GM03348 (cell line): ENCODE measurements around the gene FLT3.

ENCODE experiments used
- DNase-seq: peaks from one replicate; pipeline ENCODE4 v3.0.0; 2012; ENCODE audit warnings: low spot score

FLT3 gene

DNA sequence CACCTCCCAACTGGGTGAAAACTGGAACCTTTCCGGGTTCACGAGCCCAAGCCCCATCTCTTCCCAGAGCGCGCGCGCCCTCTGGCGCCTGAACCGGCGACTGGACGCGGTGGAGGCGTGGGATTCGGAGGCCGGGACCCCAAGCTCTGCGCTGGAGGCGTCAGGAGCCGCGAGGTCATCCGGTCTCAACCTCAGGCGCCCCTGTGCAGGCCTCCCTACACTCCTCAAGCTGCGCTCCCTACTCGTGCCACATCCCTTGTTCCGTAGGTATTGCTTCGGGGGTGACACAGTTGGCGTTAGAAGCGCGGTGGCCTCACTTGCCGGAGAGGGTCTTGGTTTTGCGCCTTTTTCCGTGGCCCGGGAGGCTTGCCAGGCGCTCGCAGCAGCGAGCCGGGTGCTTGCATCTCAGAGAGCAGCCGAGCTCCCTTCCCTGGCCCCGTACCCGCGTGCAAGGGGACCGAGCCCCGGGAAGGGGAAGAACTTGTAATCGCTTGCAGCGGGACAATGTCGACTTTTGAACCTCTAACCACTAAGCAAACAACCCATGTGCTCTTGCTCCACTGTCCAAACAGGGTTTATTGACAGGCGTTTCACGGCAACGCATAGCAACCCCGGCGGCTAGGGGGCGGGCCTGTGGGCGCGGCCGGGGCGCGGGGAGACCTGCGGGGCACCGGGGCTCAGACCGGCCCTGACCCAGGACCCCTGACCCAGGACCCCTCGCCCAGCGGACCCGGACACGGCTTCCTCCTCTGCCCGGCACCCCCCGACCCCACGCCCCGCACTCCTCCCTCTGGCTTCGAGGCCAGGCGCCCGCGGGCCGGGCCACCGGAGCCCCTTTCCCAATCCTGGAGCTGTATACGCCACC is 139.8 kb downstream of the FLT3 start:
- DNase-seq = no peak

DNA sequence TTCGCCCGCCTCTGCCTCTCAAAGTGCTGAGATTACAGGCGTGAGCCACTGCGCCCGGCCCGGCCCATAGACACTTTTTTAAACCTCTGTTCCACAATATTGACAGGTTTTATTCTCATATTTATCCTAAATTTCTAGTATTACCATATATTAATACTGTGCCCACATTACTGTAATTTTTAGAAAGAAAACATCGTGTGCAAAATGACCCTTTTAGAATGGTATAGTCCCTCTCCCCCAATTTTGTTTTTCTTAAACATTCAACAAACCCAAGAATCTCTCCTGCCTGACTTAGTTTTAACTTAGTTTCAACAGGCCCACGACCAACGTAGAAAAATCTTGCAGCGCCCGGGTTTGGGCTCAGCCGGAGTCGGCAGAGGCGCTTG is 140.4 kb downstream of the FLT3 start:
- no peak for DNase-seq

DNA sequence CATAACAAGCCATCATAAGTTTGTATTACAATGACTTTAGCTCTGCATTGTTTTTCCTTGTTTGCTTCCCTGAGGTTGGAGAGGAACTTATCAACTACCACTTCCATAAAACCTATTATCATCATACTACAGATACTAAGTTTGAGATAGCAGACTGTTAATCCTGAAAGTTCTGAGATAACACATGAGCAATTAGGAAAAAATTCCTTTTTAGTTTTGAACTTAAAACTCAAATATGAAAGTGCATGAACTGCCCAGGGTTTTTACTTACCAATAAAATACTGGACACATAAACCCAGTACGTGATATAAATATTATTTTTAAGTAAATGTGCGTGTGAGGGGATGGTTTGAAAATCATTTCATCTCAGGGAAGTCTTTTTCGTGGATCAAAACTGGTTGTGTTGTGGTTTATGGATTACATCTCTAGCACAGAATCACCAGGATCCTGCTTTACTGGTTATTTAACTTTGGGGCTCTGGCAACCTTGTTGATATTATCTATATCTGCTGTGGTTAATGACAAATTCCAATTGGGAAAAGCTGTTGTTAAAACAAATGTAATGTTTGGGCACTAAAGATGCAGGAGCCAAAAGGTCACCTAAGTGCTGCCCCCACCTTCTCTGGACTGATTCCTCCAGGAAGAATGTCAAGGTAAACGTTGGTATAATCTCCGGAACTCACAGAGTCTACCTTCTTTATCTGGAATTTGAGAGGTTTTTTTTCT is 143.6 kb downstream of the FLT3 start:
- DNase-seq = no peak

DNA sequence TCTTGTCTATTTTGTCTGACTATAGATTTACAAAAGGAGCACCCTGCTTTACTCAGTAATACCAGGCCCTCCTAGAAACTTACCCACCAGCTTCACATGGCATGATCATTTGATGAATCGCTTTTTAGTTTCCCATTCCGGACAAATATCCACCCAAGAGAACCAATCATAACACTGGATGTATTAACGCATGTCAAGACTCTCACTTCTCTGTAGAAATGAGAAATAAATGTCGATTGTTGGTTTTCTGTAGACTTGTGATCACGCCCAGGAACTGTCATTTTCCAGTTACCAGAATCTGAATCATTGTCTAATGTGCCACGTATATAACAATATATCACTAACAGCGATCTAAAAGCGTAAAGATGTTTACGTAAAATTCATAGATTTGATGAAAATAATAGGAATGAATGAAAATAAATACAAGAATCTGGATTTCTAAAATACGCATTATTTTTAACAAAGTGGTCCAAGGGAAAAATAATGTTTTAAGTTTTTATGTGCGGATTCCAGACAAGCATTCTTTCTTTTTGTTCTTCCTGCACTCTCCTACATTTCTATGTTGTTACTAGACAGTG is 145.3 kb downstream of the FLT3 start:
- DNase-seq = no peak

DNA sequence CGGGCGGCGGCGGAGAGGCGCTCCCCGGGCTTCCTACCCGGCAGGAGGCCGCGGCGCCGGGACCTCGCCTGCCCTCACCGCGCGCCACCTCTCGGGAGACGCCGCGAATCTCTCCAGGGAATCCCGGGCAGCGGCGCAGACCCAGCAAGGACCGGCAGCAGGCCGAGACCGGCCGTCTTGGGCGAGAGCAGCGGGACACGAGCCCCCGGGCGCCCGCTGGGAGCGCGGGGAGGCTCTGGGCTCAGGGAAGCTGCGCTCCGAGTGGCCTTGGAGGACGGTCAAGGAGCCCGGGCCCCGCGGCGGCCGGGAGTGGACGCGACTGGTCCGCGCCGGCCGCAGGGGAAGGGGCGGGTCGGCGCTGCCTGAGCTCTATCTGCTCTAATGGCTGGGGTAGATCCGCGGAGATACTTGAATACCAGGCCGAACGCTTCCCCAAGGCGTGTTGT is 145.9 kb downstream of the FLT3 start:
- DNase-seq = no peak

DNA sequence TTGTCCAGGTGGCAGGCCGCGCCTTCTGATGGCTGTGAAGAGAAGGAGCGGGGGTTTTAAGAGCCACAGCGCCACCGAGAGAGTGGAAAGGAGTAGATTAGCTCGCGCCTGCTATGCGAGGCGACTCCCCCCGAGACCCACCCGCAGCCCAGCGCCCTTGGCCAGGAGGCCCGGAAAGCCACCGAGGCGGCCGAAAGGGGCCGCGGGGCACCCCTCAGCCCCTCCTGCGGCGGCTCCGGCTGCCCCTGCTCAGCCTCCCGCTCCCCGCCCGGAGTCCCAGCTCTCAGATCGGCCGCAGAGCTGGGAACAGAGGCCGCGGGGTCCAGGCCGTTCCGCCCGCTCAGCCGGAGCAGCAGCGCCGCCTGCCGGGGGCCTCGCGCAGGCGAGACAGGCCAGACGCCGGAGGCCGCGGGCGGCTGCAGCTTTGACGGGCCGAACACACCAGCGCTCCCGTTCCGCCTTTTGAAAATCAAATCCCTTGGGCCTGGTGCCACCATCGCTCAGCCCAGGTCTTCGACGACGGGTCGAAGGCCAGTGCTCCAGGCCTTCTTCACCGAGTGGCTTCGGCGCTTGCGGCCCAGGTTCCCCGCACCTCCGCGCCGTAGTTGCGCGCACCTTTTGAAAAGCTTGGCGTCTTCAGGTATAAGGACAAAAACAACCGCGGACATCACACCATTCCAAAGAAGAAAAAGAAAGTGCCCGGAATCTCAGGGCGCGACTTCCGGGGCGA is 146.5 kb downstream of the FLT3 start:
- DNase-seq = peak; percentile 89
